OCI-LY3 (cell line): Measurements from ENCODE around the gene CTNND2.
"Not testable (repeated sequence)": the region's sequence is repeated elsewhere in the genome, so short reads cannot be mapped to it uniquely, and the experiment has no call there.

Experiments
- H2AFZ ChIP-seq: fragments of 200-600, 300-600 bp; shearing (Covaris generic); 2 replicates; pipeline ENCODE4 v1.6.0; 2014; ENCODE audit warnings: antibody characterized with exemption, low read depth, low read length
- H3K27ac ChIP-seq: fragments of 200-600, 300-600 bp; sonication (generic); 2 replicates; pipeline ENCODE4 v1.5.1; 2014; ENCODE audit warnings: mild to moderate bottlenecking, low read length, moderate library complexity, mixed read lengths
- H3K27me3 ChIP-seq: fragments of 200-600, 300-600 bp; sonication (generic); 2 replicates; pipeline ENCODE4 v1.6.1; 2014; ENCODE audit warnings: low read depth, low read length, mixed read lengths
- H3K36me3 ChIP-seq: fragments of 200-600, 300-600 bp; sonication (generic); replicated peaks from 2 replicates; pipeline ENCODE3; 2014; ENCODE audit warnings: low read depth, low read length, mixed read lengths
- H3K4me1 ChIP-seq: fragments of 300-600, 200-600 bp; sonication (generic); 2 replicates; pipeline ENCODE4 v1.6.1; 2014; ENCODE audit warnings: low read length, mixed read lengths
- H3K4me2 ChIP-seq: fragments of 200-600, 300-600 bp; sonication (generic); 2 replicates; pipeline ENCODE4 v1.6.1; 2014; ENCODE audit warnings: low read length, mixed read lengths
- H3K4me3 ChIP-seq: fragments of 300-600, 200-600 bp; sonication (generic); 2 replicates; pipeline ENCODE4 v1.5.1; 2014; ENCODE audit warnings: antibody characterized with exemption, mild to moderate bottlenecking, low read length, moderate library complexity
- H3K79me2 ChIP-seq: fragments of 300-600, 200-600 bp; shearing (Covaris generic); 2 replicates; pipeline ENCODE4 v1.6.1; 2014; ENCODE audit warnings: mild to moderate bottlenecking, low read length, mixed read lengths
- H3K9ac ChIP-seq: fragments of 300-600, 200-600 bp; shearing (Covaris generic); 2 replicates; pipeline ENCODE4 v1.6.0; 2014; ENCODE audit warnings: mild to moderate bottlenecking, low read length, moderate library complexity
- H3K9me3 ChIP-seq: fragments of 200-600, 300-600 bp; shearing (Covaris generic); 2 replicates; pipeline ENCODE4 v1.6.1; 2014; ENCODE audit warnings: low read length, mixed read lengths; ENCODE audit not compliant: insufficient read depth
- H4K20me1 ChIP-seq: fragments of 200-600, 300-600 bp; sonication (generic); 2 replicates; pipeline ENCODE4 v1.6.1; 2016; ENCODE audit warnings: low read length, mixed read lengths; ENCODE audit not compliant: insufficient read depth
- CTCF ChIP-seq: fragments of 200-600, 300-600 bp; sonication (generic); IDR thresholded peaks from 2 replicates; pipeline ENCODE4 v1.5.1; 2014; ENCODE audit warnings: antibody characterized with exemption, low read length, low read depth
- EZH2phosphoT487 ChIP-seq: fragments of 200-600 bp; shearing (Covaris generic); IDR thresholded peaks from 2 replicates; pipeline ENCODE4 v1.6.1; 2018; ENCODE audit warnings: antibody characterized with exemption, mixed run types, low read depth

CTNND2 gene

GRCh38 chr5:11622785-11623184, 281.5 kb downstream of the CTNND2 start:
- Histone ChIP-seq H3K4me3 (no peak overlapping the region), H3K9ac (no peak overlapping the region), H3K9me3 (no peaks in the 10 kb centered on the region), H3K79me2 (no peaks in the 10 kb centered on the region), H3K27me3 (no peaks in the 10 kb centered on the region), H2AFZ (no peak overlapping the region), H4K20me1 (no peaks in the 10 kb centered on the region), H3K4me1 (no peaks in the 10 kb centered on the region), H3K27ac (no peak overlapping the region), H3K4me2 (no peak overlapping the region), H3K36me3 (no peaks in the 10 kb centered on the region)
- TF ChIP-seq EZH2phosphoT487 (no peak), CTCF (no peak)

DNA sequence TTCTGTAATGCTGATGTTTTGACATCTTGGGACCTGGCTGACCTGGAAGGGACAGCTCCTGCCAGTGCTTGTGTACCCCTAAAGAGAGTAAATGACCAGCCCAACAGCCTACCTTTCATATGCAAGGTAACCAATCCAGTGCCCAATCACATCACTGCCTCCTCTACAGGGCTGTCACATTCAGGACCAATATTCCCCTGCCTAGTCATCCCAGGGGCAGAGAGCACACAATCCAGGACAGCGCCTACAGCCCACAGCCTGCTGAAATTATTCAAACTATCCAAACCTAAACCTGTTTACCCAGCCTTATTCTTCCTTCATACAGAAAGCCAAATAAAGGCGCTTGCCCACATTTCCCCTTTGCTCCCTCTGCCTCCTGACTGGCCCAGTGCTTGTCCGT, 284.1 kb downstream of the CTNND2 start:
- Histone ChIP-seq H3K4me3 (no peak overlapping the region), H3K9me3 (no peaks in the 10 kb centered on the region)

GRCh38 chr5:11619339-11620024, 284.8 kb downstream of the CTNND2 start:
- H3K27ac ChIP-seq = no peak overlapping the region
- H2AFZ ChIP-seq = no peak overlapping the region
- H3K79me2 ChIP-seq = no peaks in the 10 kb centered on the region
- H3K36me3 ChIP-seq = no peaks in the 10 kb centered on the region
- H4K20me1 ChIP-seq = no peaks in the 10 kb centered on the region
- H3K4me3 ChIP-seq = no peak overlapping the region
- H3K4me2 ChIP-seq = no peak overlapping the region
- no peaks in the 10 kb centered on the region for H3K4me1 ChIP-seq
- H3K27me3 ChIP-seq = no peaks in the 10 kb centered on the region
- H3K9ac ChIP-seq = no peak overlapping the region
- no peak for TF ChIP-seq EZH2phosphoT487
- TF ChIP-seq CTCF = no peak; the same call in 1 of the 2 replicates
- no peaks in the 10 kb centered on the region for H3K9me3 ChIP-seq

More for the DNA sequence above, 284.1 kb downstream of the CTNND2 start:
- H3K79me2 ChIP-seq = no peaks in the 10 kb centered on the region
- TF ChIP-seq CTCF (no peak), EZH2phosphoT487 (no peak)
- no peaks in the 10 kb centered on the region for H3K36me3 ChIP-seq
- no peak overlapping the region for H2AFZ ChIP-seq
- no peaks in the 10 kb centered on the region for H3K27me3 ChIP-seq
- H3K4me2 ChIP-seq = no peak overlapping the region
- no peak overlapping the region for H3K27ac ChIP-seq
- H4K20me1 ChIP-seq = no peaks in the 10 kb centered on the region
- H3K4me1 ChIP-seq = no peaks in the 10 kb centered on the region
- H3K9ac ChIP-seq = no peak overlapping the region

- Histone ChIP-seq H4K20me1 (no peaks in the 10 kb centered on the region), H3K79me2 (no peaks in the 10 kb centered on the region), H3K4me3 (no peak overlapping the region), H3K4me1 (no peaks in the 10 kb centered on the region), H3K4me2 (no peak overlapping the region), H3K9ac (no peak overlapping the region), H3K36me3 (no peaks in the 10 kb centered on the region), H2AFZ (no peak overlapping the region), H3K9me3 (no peaks in the 10 kb centered on the region), H3K27me3 (no peaks in the 10 kb centered on the region), H3K27ac (no peak overlapping the region)
- TF ChIP-seq CTCF (no peak), EZH2phosphoT487 (no peak)
Measured at GRCh38 chr5:11617080-11617479, 287.2 kb downstream of the CTNND2 start.

DNA sequence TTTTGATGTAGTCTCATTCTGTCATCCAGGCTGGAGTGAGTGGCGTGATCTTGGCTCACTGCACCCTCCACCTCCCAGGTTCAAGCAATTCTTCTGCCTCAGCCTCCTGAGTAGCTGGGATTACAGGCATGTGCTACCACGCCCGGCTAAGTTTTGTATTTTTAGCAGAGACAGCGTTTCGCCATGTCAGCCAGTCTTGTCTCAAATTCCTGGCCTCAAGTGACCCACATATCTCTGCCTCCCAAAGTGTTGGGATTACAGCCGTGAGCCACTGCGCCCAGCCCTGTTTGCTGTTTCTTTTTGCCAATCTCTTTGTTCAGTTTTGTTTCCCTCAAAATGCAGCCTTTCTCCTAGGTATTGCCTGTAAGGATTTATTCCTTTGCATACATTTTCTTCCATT, 287.6 kb downstream of the CTNND2 start:
- not testable (repeated sequence) for H3K9me3 ChIP-seq, H2AFZ ChIP-seq, H3K4me3 ChIP-seq, H3K27ac ChIP-seq, H3K36me3 ChIP-seq, H4K20me1 ChIP-seq, H3K79me2 ChIP-seq, H3K4me2 ChIP-seq, H3K4me1 ChIP-seq, H3K9ac ChIP-seq, H3K27me3 ChIP-seq
